Gastrocnemius medialis (tissue), 4 donors: Measurements from ENCODE around the gene KATNAL1.

Experiments
- CTCF ChIP-seq, 5 experiments: fragments of 450-650 bp in 3 of 5; fragments of 200-600 bp in 2 of 5; sonication (generic) in 2 of 5; IDR thresholded peaks in 4 of 5; conservative IDR thresholded peaks in 1 of 5; 1 replicate in 4 of 5; 2 replicates in 1 of 5; pipeline ENCODE4 v1.5.1; 2016 to 2019; ENCODE audit warnings: antibody characterized with exemption in 5 of 5, mild to moderate bottlenecking in 3 of 5, moderate library complexity in 3 of 5
- POLR2A ChIP-seq, 2 donors: fragments of 450-650 bp; IDR thresholded peaks; one replicate each; pipeline ENCODE4 v1.6.1; 2017; ENCODE audit warnings: antibody characterized with exemption in 2 of 2, mild to moderate bottlenecking in 2 of 2, moderate library complexity in 2 of 2

GRCh38 chr13:30235216-30235615 is 72.1 kb downstream of the KATNAL1 start:
- TF ChIP-seq CTCF (IDR thresholded peaks at IDR 0.05 in 4 of 5, conservative IDR thresholded peaks at IDR 0.05 in 1 of 5) (no peak), POLR2A (IDR thresholded peaks at IDR 0.05) (no peak)
